OCI-M1 (cell line): ENCODE results near the gene EXOC5.

Experiments
- DNase-seq: peaks from one replicate; lab custom pipeline; 2025; lab: John Stamatoyannopoulos, UW

The EXOC5 gene

DNA sequence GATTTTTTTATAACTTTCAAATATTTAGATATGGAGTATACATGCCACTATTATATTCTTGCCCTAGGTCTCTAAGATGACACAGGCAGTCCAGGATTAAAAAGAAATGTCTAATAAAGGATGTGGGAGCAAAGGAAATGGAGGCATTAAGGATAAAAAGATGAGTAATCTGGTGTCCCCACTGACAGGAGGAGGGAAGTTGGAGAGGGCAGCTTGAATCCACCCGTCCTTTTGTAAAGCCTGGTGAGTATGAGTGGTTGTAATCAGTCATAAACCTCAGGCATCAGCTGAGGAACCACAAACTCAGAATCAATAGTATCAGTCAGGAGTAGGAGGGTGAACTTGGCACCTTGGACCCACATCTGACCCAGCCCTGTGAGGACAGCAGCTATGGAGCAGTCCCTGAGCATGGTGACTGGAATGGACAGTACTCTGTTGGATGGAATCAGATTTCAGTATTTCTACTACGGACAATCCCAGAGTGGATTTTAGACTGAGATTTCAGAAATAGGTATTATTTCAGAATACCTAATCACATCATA is 100.5 kb downstream of the EXOC5 start:
- peak; percentile 1 for DNase-seq

DNA sequence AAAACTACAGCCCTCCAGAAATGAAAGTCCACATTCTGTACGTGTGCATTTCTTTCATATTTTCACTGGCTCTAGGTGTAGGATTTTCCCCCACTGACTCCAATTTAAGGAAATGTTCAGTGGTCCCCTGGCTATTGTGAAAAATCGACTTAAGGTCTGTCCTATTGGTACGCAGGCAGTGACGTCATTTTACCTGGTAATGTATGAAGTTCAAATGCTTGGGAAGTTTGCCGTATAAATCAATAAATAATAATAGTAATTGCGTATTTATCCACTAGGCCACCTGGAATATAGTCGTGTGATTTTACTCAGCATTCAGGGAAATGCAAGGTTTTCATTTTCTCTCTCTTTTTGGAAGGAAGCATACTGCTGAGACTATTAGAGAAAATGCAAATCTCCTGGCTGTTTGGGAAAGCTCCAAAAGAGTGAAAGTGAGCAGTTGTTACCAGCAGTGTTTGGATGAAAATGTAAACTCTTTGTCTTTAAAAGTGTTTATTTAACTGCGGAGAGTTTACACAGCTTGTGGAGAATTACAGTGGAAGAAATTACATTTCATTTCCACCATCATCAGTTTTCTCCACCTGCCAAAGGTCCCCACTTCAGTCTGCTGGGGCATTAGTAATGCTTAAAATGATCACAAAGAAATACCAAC is 107.0 kb downstream of the EXOC5 start:
- DNase-seq: no peak

DNA sequence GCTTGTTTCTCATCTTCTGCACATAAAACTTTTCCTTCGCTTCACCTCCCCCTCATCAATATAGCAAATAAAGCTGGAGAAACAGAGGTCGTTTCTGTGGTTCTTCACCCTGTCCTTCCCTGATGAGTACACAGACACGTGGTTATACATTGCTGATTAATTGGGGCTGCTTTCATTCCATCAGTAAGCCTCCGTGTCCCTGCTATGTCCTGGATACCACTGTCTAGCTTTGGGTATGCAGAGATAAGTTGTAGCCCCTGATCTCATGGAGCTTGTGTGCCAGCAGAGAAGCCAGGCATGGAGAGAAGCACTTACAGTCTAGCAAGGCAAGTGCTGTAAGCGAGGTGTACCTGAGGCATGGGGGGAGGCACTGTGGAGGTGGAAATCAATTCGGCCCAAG is 108.4 kb downstream of the EXOC5 start:
- no peak for DNase-seq

DNA sequence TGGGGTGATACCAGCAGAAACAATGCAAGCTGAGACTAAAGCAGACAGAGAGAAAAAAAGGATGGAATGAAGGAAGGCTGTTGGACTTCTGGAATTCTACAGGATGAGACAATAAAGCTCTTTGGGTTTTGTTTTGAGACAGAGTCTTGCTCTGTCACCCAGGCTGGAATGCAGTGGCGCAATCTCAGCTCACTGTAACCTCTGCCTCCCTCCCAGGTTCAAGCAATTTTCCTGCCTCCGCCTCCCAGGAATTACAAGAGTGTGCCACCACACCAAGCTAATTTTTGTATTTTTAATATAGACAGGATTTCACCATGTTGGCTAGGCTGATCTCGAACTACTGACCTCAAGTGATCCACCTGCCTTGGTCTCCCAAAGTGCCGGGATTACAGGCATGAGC is 115.4 kb downstream of the EXOC5 start:
- DNase-seq: no peak
